Medulla oblongata (tissue), 1 donor: ENCODE results near the gene NID1.

ENCODE experiments used
- DNase-seq: peaks from one replicate; pipeline ENCODE4 v3.0.0-alpha.2; 2015; ENCODE audit errors: extremely low spot score

The NID1 gene

GRCh38 chr1:236067854-236068454 is 3.1 kb upstream of the NID1 start:
- peak; percentile 53 for DNase-seq

- DNase-seq: peak; percentile 65
Observed at GRCh38 chr1:236066828-236067386, 2.0 kb upstream of the NID1 start.

- no peak for DNase-seq
Observed at GRCh38 chr1:236066054-236066453, 1.2 kb upstream of the NID1 start.

- DNase-seq: peak; percentile 8
Observed at GRCh38 chr1:236065509-236066005, 667 bp upstream of the NID1 start.

GRCh38 chr1:236063919-236064673 is 794 bp downstream of the NID1 start:
- peak; percentile 64 for DNase-seq

- DNase-seq: no peak
Observed at GRCh38 chr1:236063551-236063918, 1.4 kb downstream of the NID1 start.

- no peak for DNase-seq
Observed at GRCh38 chr1:236060286-236060685, 4.6 kb downstream of the NID1 start.

GRCh38 chr1:236059011-236059410 is 5.9 kb downstream of the NID1 start:
- DNase-seq: peak; percentile 21

GRCh38 chr1:236058141-236058934 is 6.6 kb downstream of the NID1 start:
- peak; percentile 62 for DNase-seq

GRCh38 chr1:236057546-236057945 is 7.3 kb downstream of the NID1 start:
- DNase-seq: peak; percentile 9

GRCh38 chr1:236052232-236052993 is 12.5 kb downstream of the NID1 start:
- peak; percentile 55 for DNase-seq

- peak; percentile 67 for DNase-seq
Observed at GRCh38 chr1:236051242-236051791, 13.6 kb downstream of the NID1 start.

GRCh38 chr1:236045771-236046170 is 19.1 kb downstream of the NID1 start:
- DNase-seq: no peak

- no peak for DNase-seq
Observed at GRCh38 chr1:236044341-236044740, 20.5 kb downstream of the NID1 start.

- no peak for DNase-seq
Observed at GRCh38 chr1:236041631-236042618, 23.0 kb downstream of the NID1 start.

GRCh38 chr1:236039740-236040685 is 24.9 kb downstream of the NID1 start:
- DNase-seq: no peak

- no peak for DNase-seq
Observed at GRCh38 chr1:236038034-236038433, 26.9 kb downstream of the NID1 start.

- DNase-seq: no peak
Observed at GRCh38 chr1:236035681-236036101, 29.2 kb downstream of the NID1 start.

GRCh38 chr1:236033336-236033735 is 31.6 kb downstream of the NID1 start:
- DNase-seq: no peak
